H1 (cell line): ENCODE results near the gene RPGRIP1. TPM values are rescaled to one million over a fixed set of nuclear protein-coding genes. Genes with fewer than 3 reads are reported as not detected.

Experiments used
- CTCF ChIA-PET: fragments of 300-600 bp; sonication (Branson Sonifier 250); formaldehyde crosslinking; loops from one replicate; lab custom pipeline; 2021; ENCODE audit not compliant: partially characterized antibody; lab: Charles Lee
- POLR2A ChIA-PET: fragments of 300-600 bp; sonication (Branson Sonifier 250); formaldehyde crosslinking; loops from one replicate; lab custom pipeline; 2021; ENCODE audit warnings: inconsistent platforms; ENCODE audit not compliant: partially characterized antibody; lab: Charles Lee
- DNase-seq, 2 experiments: peaks; one replicate each; pipeline versions ENCODE4 v3.0.0 to v3.0.0-alpha.2; 2010 to 2022; ENCODE audit warnings: low spot score in 2 of 2, low read depth in 1 of 2, mixed read lengths in 1 of 2
- FAIRE-seq: peaks from 2 replicates; lab custom pipeline; 2011; peaks lifted over from hg19 to GRCh38; lab: Jason Lieb, UNC
- H2AFZ ChIP-seq: 2 replicates; pipeline ENCODE4 v1.8.1; 2012; ENCODE audit warnings: low read length, inconsistent platforms
- H2AK5ac ChIP-seq: 2 replicates; pipeline ENCODE4 v1.6.1; 2013; ENCODE audit warnings: low read depth, low read length
- H2BK120ac ChIP-seq: replicated peaks from 2 replicates; pipeline ENCODE3; 2013; ENCODE audit warnings: low read depth, low read length, inconsistent platforms
- H2BK12ac ChIP-seq: 2 replicates; pipeline ENCODE4 v1.6.1; 2013; ENCODE audit warnings: low read depth, low read length
- H2BK15ac ChIP-seq: 2 replicates; pipeline ENCODE4 v1.6.1; 2013; ENCODE audit warnings: low read length
- H2BK20ac ChIP-seq: 2 replicates; pipeline ENCODE4 v1.6.1; 2013; ENCODE audit warnings: low read length
- H2BK5ac ChIP-seq: 2 replicates; pipeline ENCODE4 v1.6.1; 2013; ENCODE audit warnings: low read depth, low read length
- H3K14ac ChIP-seq: 2 replicates; pipeline ENCODE4 v1.6.1; 2013; ENCODE audit warnings: inconsistent platforms; ENCODE audit not compliant: insufficient read length
- H3K18ac ChIP-seq: 2 replicates; pipeline ENCODE4 v1.6.1; 2013; ENCODE audit warnings: low read length; ENCODE audit errors: extremely low read depth
- H3K23ac ChIP-seq: 2 replicates; pipeline ENCODE4 v1.6.1; 2013; ENCODE audit warnings: inconsistent platforms; ENCODE audit not compliant: insufficient read length
- H3K23me2 ChIP-seq: 2 replicates; pipeline ENCODE4 v1.6.1; 2013; ENCODE audit warnings: low read depth, low read length
- H3K27ac ChIP-seq: 2 replicates; pipeline ENCODE4 v1.6.1; 2011; ENCODE audit warnings: low read depth, low read length, inconsistent platforms
- H3K27me3 ChIP-seq, 4 experiments: replicated peaks in 1 of 4; 1 replicate in 1 of 4; 2 replicates in 3 of 4; pipeline versions ENCODE4 v1.6.1 to v1.8.1; 2011 to 2013; ENCODE audit warnings: low read length in 3 of 4, mild to moderate bottlenecking in 3 of 4, inconsistent platforms in 2 of 4, mixed read lengths in 2 of 4, moderate library complexity in 1 of 4; ENCODE audit not compliant: control insufficient read depth in 3 of 4, insufficient read depth in 3 of 4; ENCODE audit errors: extremely low read depth in 1 of 4
- H3K36me3 ChIP-seq, 4 experiments: 2 replicates each; pipeline versions ENCODE4 v1.6.1 to v1.8.1; 2011 to 2013; ENCODE audit warnings: mild to moderate bottlenecking in 4 of 4, low read length in 3 of 4, moderate library complexity in 2 of 4, control low read depth in 1 of 4, inconsistent platforms in 1 of 4; ENCODE audit not compliant: insufficient read depth in 4 of 4, control insufficient read depth in 2 of 4
- H3K4ac ChIP-seq: replicated peaks from 2 replicates; pipeline ENCODE3; 2013; ENCODE audit warnings: low read length, low read depth, mixed read lengths, inconsistent platforms; ENCODE audit not compliant: insufficient read length
- H3K4me1 ChIP-seq, 4 experiments: replicated peaks in 1 of 4; 1 replicate in 1 of 4; 2 replicates in 3 of 4; pipeline versions ENCODE4 v1.6.1 to v1.8.1; 2011 to 2013; ENCODE audit warnings: low read length in 3 of 4, inconsistent platforms in 2 of 4, mixed read lengths in 1 of 4; ENCODE audit not compliant: insufficient read depth in 4 of 4, control insufficient read depth in 3 of 4
- H3K4me2 ChIP-seq, 2 experiments: 2 replicates each; pipeline versions ENCODE4 v1.6.1 to v1.8.1; 2011 to 2013; ENCODE audit warnings: low read depth in 2 of 2, low read length in 2 of 2, control low read depth in 1 of 2, inconsistent platforms in 1 of 2, mild to moderate bottlenecking in 1 of 2; ENCODE audit not compliant: insufficient read depth in 1 of 2
- H3K4me3 ChIP-seq, 4 experiments: fragments of 200-600, 300-600 bp in 1 of 4; sonication (generic), shearing (Covaris generic), sonication (Bioruptor Twin) in 1 of 4; 2 replicates each; pipeline versions ENCODE4 v1.5.1 to v1.8.1; 2011 to 2016; ENCODE audit warnings: low read length in 4 of 4, low read depth in 3 of 4, control low read depth in 2 of 4, inconsistent platforms in 2 of 4, mild to moderate bottlenecking in 2 of 4, mixed read lengths in 1 of 4, moderate library complexity in 1 of 4; ENCODE audit not compliant: insufficient read depth in 2 of 4; ENCODE audit errors: extremely low read depth in 1 of 4
- H3K56ac ChIP-seq: replicated peaks from 2 replicates; pipeline ENCODE3; 2013; ENCODE audit warnings: low read depth, mild to moderate bottlenecking, mixed read lengths, low read length, inconsistent platforms; ENCODE audit not compliant: insufficient read length
- H3K79me1 ChIP-seq: 2 replicates; pipeline ENCODE4 v1.6.1; 2013; ENCODE audit warnings: low read depth, low read length, control low read depth
- H3K79me2 ChIP-seq, 2 experiments: 2 replicates each; pipeline versions ENCODE4 v1.6.1 to v1.8.1; 2012 to 2013; ENCODE audit warnings: low read length in 2 of 2, mild to moderate bottlenecking in 2 of 2, inconsistent platforms in 1 of 2; ENCODE audit not compliant: insufficient read depth in 2 of 2, control insufficient read depth in 1 of 2
- H3K9ac ChIP-seq, 4 experiments: replicated peaks in 1 of 4; 1 replicate in 1 of 4; 2 replicates in 3 of 4; pipeline versions ENCODE4 v1.6.1 to v1.8.1; 2011 to 2013; ENCODE audit warnings: low read depth in 3 of 4, low read length in 3 of 4, control low read depth in 2 of 4, mild to moderate bottlenecking in 2 of 4, moderate library complexity in 2 of 4, inconsistent platforms in 1 of 4; ENCODE audit errors: extremely low read depth in 1 of 4
- H3K9me3 ChIP-seq, 2 experiments: 2 replicates each; pipeline versions ENCODE4 v1.6.1 to v1.8.1; 2012 to 2013; ENCODE audit warnings: mild to moderate bottlenecking in 2 of 2, moderate library complexity in 2 of 2, control low read depth in 1 of 2, inconsistent platforms in 1 of 2, low read depth in 1 of 2, low read length in 1 of 2, mixed read lengths in 1 of 2; ENCODE audit not compliant: insufficient read depth in 2 of 2
- H4K20me1 ChIP-seq, 2 experiments: replicated peaks in 1 of 2; 2 replicates each; pipeline versions ENCODE3 to v1.8.1; 2011 to 2013; ENCODE audit warnings: inconsistent platforms in 2 of 2, low read length in 2 of 2, mild to moderate bottlenecking in 1 of 2; ENCODE audit not compliant: insufficient read depth in 2 of 2, control insufficient read depth in 1 of 2
- H4K5ac ChIP-seq: 2 replicates; pipeline ENCODE4 v1.6.1; 2013; ENCODE audit warnings: low read length, low read depth, mixed read lengths, inconsistent platforms; ENCODE audit not compliant: insufficient read length
- H4K8ac ChIP-seq: 2 replicates; pipeline ENCODE4 v1.8.0; 2013; ENCODE audit warnings: mild to moderate bottlenecking, moderate library complexity, low read length, inconsistent platforms; ENCODE audit not compliant: insufficient read depth; ENCODE audit errors: extremely low read depth
- H4K91ac ChIP-seq: replicated peaks from 2 replicates; pipeline ENCODE3; 2013; ENCODE audit warnings: low read length, mixed read lengths, inconsistent platforms; ENCODE audit not compliant: insufficient read length
- ASH2L ChIP-seq: fragments of 200-600, 300-600 bp; sonication (generic); IDR thresholded peaks from one replicate; pipeline ENCODE4 v1.7.1; 2017; ENCODE audit warnings: low read length
- BCL11A ChIP-seq, 2 experiments: IDR thresholded peaks; one replicate each; pipeline ENCODE4 v1.6.1; 2011; ENCODE audit warnings: low read depth in 2 of 2, low read length in 2 of 2, mild to moderate bottlenecking in 2 of 2
- CTBP2 ChIP-seq: IDR thresholded peaks from 2 replicates; pipeline ENCODE4 v1.7.0; 2011; ENCODE audit warnings: borderline replicate concordance, mild to moderate bottlenecking, moderate library complexity, mixed read lengths, low read length; ENCODE audit not compliant: insufficient read depth, insufficient read length
- CTCF ChIP-seq, 3 experiments: IDR thresholded peaks; 1 replicate in 2 of 3; 2 replicates in 1 of 3; pipeline versions ENCODE4 v1.5.1 to v1.6.1; 2011; ENCODE audit warnings: low read length in 3 of 3, mild to moderate bottlenecking in 3 of 3, inconsistent platforms in 2 of 3, low read depth in 1 of 3, moderate library complexity in 1 of 3; ENCODE audit not compliant: insufficient read depth in 1 of 3; ENCODE audit errors: control extremely low read depth in 1 of 3
- FOSL1 ChIP-seq: IDR thresholded peaks from 2 replicates; pipeline ENCODE4 v1.6.1; 2011; ENCODE audit warnings: mild to moderate bottlenecking, low read depth, low read length, moderate library complexity; ENCODE audit not compliant: insufficient read depth
- JUN ChIP-seq: IDR thresholded peaks from 2 replicates; pipeline ENCODE4 v1.6.1; 2011; ENCODE audit warnings: low read depth, mild to moderate bottlenecking, improper control_type of control experiment, low read length
- POU5F1 ChIP-seq: IDR thresholded peaks from 2 replicates; pipeline ENCODE4 v1.6.1; 2011; ENCODE audit warnings: low read depth, mild to moderate bottlenecking, low read length, moderate library complexity
- YY1 ChIP-seq: IDR thresholded peaks from 2 replicates; pipeline ENCODE4 v1.6.1; 2011; ENCODE audit warnings: low read depth, mild to moderate bottlenecking, low read length
- WGBS, 2 experiments: shearing (Covaris generic) in 1 of 2; methylation state at CpG; one replicate each; pipeline versions ENCODE4 v1.1.6 to v1.1.7; 2013 to 2015; ENCODE audit warnings: low lambda C conversion rate in 2 of 2, mixed read lengths in 2 of 2, inconsistent platforms in 1 of 2, low coverage in 1 of 2, missing lambda C conversion rate in 1 of 2; ENCODE audit not compliant: insufficient replicate concordance in 2 of 2, insufficient coverage in 1 of 2, insufficient read length in 1 of 2; ENCODE audit errors: extremely low coverage in 1 of 2, missing lambda C conversion rate in 1 of 2; 5-methylcytosine and 5-hydroxymethylcytosine counted together
- polyA plus RNA-seq, 7 experiments: library from polyadenylated mRNA; depleted of rRNA in 3 of 7; stranded (reverse) in 5 of 7; unstranded in 2 of 7; fragments of >200 nt in 5 of 7; fragments of 200-250 nt in 2 of 7; gene quantifications; 1 replicate in 5 of 7; 2 replicates in 1 of 7; 4 replicates in 1 of 7; pipeline versions ENCODE4 v1.2.1 to v1.2.3, GENCODE V29; 2011 to 2013; ENCODE audit warnings: missing spikeins in 2 of 7, mixed read lengths in 2 of 7
- total RNA-seq: library from RNA; stranded (reverse); fragmentation: NEBNext Ultra II Directional; extraction: Animal tissue kit (Norgen Biotek cat#: 25700); gene quantifications from 2 replicates; pipeline ENCODE4 v1.2.1, GENCODE V29; 2021

RPGRIP1 gene
- total and polyA plus RNA-seq, 2 of the 8 experiments (the other 6 are each of a cell fraction or from before 2014, with no cell fraction given), result 0.36 to 0.65 TPM

GRCh38 chr14:21302013-21302835 is 22.3 kb downstream of the RPGRIP1 start:
- 93% methylated on average over 8 of the region's 8 CpGs; no CpG with 5 or more reads in 1 of the 2 experiments for WGBS, 2 experiments
- Histone ChIP-seq H2BK12ac (no peak overlapping the region), H2BK120ac (no peak overlapping the region), H3K23ac (no peak overlapping the region), H3K36me3 (no peaks in the 10 kb centered on the region), H4K8ac (no peak overlapping the region), H2AFZ (no peak overlapping the region), H2BK5ac (no peak overlapping the region), H3K27me3 (no peaks in the 10 kb centered on the region), H3K79me1 (no peaks in the 10 kb centered on the region), H3K4me2 (no peak overlapping the region; a peak in 1 of 4 replicates), H3K56ac (no peak overlapping the region), H2BK15ac (no peak overlapping the region), H4K20me1 (no peaks in the 10 kb centered on the region), H4K91ac (no peak overlapping the region), H3K23me2 (peaks cover 7% of the 10 kb centered on the region; the same call in 1 of the 2 replicates), H3K4ac (no peak overlapping the region), H3K18ac (no peak overlapping the region), H3K27ac (no peak overlapping the region), H2AK5ac (no peak overlapping the region), H2BK20ac (no peak overlapping the region), H3K9me3 (no peaks in the 10 kb centered on the region), H3K4me1 (peaks cover 0 to 3% (median 2%) of the 10 kb centered on the region in 4 experiments; a peak in 2 of 7 replicates), H3K9ac (no peak overlapping the region), H4K5ac (no peak overlapping the region), H3K4me3 (no peak overlapping the region), H3K14ac (no peak overlapping the region), H3K79me2 (no peaks in the 10 kb centered on the region)
- TF ChIP-seq CTBP2 (no peak), POU5F1 (no peak), BCL11A (IDR thresholded peaks at IDR 0.05; ENCODE audit: low read depth in 2 of 2, low read length in 2 of 2) (no peak), FOSL1 (no peak), ASH2L (no peak), CTCF (IDR thresholded peaks at IDR 0.05; ENCODE audit: control extremely low read depth in 1 of 3, insufficient read depth in 1 of 3, low read depth in 1 of 3, low read length in 3 of 3) (no peak), YY1 (no peak), JUN (no peak)
- DNase-seq (no peak), FAIRE-seq (no peak)
- ChIA-PET POLR2A (interaction anchor here (0.6 to 2.2 kb wide), 4 partner anchors 8 to 37 kb away, joined by 3 to 9 read pairs (median 4); no protein-coding TSS in a partner anchor), CTCF (interaction anchor here (0.5 to 2.2 kb wide), 5 partner anchors 17 to 37 kb away, joined by 3 to 6 read pairs (median 3); no protein-coding TSS in a partner anchor)
